ENCODE measurements around the gene MTA3.
"Not testable (repeated sequence)": the region's sequence is repeated elsewhere in the genome, so short reads cannot be mapped to it uniquely, and the experiment has no call there.

MTA3 gene

DNA sequence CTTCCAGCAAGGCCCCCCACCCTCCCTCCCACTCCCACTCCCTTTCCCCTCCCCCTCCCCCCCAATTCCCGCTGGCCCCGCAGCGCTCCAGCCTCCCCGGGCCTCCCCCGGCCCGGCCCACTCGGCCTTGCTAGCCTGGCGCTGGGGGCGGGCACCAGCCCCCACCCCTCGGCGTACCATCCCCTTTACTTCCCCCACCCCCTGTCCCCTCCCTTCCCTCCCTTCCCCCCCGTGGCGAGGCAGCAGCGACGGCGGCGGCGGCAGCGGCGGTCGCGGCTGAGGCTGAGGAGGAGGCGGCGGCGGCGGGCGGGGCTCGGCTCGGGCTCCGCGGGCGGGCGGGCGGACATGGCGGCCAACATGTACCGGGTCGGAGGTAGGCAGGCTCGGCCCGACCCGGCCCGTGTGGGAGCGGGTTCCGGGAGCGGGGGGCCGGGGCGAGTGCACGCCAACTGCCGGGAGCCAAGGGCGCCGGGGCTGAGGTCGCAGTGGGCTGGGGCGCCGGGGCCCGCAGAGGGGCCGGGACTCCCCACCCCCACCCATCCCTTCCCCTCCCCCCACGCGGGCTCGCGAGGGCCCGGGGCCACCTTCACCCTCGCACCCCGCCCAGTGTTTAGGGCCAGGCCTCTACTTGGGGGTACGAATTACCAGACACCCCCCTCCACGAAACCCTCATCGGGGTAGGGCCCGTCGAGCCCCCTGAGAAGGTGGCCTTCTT, at the start of gene MTA3:
Gene MTA3 (plus strand): TSS at position 232 of the 715 bp plus-strand sequence. CDS start 114 bp downstream, at position 346.
- peak in 51 of 56 donors; percentile 3 to 74 (median 47) for DNase-seq

DNA sequence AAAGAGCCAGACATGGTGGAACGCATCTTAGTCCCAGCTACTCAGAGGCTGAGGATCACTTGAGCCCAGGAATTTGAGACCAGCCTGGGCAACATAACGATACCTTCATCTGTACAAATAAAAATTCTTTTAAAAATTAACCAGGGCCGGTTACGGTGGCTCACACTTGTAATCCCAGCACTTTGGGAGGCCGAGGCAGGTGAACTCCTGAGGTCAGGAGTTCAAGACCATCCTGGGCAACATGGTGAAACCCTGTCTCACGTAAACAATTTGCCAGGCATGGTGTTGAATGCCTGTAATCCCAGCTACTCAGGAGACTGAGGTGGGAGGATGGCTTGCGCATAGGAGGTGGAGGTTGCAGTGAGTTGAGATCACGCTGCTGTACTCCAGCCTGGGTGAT, 48.8 kb upstream of the MTA3 start:
- DNase-seq, result no peak

DNA sequence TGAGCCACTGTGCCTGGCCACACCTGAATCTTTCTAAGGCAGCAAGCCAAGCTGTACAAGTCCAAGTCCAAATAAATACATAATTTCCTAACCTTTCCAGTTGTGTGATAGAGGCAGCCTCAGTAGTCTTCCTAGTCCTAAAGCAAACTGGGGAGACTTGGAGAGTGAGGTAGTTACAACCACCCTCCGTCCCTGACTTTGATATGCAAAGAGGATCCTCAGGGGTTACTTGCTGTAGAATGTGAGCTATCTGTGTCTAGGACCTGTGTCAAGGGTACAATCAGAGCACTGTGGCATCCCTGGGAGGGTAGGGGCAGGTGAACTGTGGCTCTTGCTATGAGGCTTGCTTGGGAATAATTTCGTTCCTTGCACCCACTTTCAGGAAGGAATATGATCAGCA, 46.4 kb upstream of the MTA3 start:
- no peak for DNase-seq

DNA sequence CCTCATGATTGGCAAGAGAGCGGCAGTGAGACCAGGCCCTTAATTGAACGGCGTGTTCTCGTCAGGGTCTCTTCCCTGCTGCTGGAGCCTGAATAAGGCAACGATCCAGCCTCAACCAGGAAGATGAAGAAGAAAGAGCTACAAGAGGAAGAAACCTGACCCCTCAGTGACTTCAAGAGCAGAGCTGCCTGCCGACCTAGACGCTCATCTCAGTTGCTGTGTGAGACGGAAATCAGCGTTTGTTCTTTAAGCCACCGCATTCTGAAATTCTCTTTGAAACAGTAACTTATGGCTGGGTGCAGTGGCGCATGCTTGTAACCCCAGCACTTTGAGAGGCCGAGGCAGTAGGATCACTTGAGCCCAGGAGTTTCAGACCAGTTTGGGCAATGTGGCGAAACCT, 45.1 kb upstream of the MTA3 start:
- no peak for DNase-seq

DNA sequence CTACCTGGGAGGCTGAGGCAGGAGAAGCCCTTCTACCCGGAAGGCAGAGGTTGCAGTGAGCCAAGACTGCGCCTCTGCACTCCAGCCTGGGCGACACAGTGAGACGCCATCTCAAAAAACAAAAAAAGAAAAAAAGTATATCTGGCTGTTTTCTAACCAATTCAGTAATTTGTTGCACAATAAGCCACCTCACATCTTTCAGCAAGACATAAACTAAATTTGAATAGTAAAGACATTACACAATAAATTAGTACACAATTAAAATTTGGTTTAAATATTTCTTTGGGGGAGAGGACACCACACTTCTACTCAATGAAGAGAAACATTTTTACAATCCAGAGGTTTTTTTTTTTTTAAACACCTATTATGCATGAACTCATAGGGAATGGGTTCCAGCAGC, 36.0 kb upstream of the MTA3 start:
- DNase-seq, result no peak

DNA sequence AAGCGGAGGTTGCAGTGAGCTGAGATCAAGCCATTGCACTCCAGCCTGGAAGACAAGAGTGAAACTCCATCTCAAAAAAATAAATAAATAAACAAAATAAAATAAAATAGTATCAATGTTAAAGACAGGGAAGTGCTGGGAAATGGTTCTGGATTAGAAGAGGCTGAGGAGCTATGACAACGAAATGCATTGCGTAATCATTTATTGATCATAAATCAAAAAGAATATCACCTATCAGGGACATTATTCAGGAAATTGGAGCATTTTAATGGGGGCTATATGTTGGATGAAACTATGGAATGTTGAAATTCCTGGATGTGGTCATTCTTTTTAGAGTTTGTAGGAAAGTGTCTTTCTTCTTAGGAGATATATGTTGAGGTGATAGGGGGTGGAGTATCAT, 30.9 kb upstream of the MTA3 start:
- DNase-seq, result no peak

DNA sequence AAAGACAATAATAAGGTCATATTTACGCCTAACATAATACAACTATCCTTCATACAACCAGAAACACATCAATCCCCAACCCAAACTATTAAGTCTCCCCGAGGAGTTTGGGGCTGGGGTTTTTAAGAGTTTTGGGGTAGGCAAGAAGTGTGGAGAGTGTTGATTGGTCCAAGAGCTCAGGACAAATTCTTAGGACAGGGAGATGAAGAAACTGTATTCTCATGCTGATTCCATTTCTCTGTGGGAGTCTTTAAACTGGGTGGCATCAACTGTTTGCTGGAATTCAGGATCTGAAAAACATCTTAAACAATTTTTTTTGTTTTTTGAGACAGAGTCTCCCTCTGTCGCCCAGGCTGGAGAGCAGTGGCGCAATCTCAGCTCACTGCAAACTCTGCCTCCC, 25.6 kb upstream of the MTA3 start:
- no peak for DNase-seq

DNA sequence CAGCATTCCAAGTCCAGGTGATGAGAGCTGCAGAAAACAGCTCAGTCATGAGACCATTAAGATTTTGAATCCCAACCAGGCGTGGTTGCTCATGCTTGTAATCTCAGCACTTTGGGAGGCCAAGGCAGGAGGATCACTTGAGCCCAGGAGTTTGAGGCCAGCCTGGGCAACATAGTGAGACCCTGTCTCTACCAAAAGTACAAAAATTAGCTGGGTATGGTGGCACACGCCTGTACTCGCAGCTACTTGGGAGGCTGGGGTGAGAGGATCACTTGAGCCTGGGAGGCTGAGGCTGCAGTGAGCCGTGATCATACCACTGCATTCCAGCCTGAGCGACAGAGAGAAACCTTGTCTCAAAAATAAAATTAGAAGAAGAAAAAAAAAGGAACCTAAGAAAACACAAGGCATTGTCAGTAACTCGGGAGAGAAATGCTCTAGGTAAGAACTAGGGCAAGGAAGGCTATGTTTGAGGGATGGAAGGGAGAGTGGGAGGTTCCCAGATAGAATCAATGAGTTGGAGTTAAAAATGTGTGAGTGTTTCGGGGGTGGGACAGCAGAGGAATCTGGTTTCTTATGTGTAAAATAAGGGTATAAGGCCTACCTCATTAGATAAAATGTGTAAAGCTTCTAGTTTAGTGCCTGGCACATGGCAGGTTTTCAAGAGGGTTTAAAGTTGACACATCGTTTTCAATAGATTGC, 23.3 kb upstream of the MTA3 start:
- peak in 5 of 56 donors; percentile 1 to 13 (median 3) for DNase-seq

DNA sequence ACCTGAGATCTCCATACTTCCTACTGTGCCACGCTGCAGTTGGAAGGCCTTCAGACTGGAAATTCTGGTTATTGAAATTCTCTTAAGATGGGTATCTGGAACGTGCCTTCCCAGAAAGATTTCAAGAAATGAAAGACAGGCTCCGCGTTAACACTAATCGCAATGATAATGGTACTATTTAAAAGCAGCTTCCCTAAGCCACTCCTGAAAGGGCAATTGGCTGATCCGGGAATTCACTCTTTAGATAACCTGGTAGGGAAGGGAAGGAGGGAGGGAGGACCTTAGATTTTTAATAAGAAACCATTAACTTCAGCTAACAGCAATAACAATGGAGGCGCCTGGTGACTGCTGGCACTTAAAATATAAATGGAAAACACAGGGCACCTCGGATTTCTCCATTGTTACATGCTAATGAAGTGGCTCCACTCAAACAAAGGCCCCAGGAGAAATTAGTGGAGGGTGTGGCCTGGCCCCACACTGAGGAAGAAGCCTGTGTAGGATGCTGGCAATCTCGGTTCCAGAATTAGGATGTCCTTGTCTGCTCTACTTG, 22.5 kb upstream of the MTA3 start:
- DNase-seq, result no peak

DNA sequence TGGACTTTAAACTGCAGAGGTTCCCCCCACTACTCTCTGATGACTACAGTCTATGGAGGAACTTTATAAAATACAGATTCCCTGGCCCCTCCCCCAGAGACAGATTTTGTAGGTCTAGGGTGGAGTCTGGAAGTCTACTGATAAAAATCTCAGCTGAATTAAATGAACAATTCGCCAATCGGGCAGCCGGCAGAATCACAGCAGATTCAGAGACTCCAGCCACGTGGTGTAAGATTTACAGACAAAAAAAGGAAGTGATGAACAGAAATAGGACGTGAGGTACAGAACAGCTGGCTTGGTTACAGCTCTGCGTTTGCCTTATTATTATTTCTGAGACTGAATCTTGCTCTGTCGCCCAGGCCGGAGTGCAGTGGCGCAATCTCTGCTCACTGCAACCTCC, 21.4 kb upstream of the MTA3 start:
- peak in 1 of 56 donors; percentile 11 for DNase-seq

DNA sequence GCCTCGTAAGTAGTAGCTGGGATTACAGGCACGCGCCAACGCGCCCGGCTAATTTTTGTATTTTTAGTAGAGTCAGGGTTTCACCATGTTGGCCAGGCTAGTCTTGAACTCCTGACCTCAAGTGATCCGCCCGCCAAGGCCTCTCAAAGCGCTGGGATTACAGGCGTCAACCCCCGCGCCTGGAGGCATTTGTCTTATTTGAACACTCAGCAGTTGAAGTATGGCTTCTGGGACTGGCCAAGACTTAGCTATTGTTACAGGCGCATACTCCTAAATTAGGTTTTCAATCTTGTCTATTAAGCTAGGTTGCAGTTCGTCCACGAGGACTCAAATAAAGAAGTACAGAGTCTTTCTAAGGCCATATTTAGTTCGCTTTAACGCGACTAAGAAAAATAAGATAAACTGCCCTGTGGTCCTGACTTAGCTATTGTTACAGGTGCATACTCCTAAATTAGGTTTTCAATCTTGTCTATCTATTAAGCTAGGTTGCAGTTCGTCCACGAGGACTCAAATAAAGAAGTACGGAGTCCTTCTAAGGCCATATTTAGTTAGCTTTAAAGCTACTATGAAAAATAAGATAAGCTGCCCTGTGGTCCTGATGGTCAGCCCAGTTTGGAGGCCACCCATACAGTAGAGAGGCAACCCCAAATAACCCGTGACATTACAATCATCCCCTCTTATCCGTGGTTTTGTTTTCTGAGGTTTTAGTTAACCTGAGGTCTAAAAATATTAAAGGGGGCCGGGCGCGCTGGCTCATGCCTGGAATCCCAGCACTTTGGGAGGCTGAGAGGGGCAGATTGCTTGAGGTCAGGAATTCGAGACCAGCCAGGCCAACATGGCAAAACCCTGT, 20.8 kb upstream of the MTA3 start:
- DNase-seq, result no peak

DNA sequence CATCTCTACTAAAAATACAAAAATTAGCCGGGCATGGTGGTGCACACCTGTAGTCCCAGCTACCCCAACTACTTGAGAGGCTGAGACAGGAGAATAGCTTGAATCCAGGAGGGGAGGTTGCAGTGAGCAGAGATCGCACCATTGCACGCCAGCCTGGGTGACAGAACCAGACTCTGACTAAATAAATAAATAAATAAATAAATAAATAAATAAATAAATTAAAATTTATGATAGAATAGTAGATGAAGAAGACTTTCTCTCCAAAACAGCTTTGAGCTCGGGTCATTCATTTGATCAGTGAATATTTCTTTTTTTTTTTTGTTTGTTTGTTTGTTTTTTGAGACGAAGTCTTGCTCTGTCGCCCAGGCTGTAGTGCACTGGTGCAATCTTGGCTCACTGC, 17.6 kb upstream of the MTA3 start:
- DNase-seq, result no peak

DNA sequence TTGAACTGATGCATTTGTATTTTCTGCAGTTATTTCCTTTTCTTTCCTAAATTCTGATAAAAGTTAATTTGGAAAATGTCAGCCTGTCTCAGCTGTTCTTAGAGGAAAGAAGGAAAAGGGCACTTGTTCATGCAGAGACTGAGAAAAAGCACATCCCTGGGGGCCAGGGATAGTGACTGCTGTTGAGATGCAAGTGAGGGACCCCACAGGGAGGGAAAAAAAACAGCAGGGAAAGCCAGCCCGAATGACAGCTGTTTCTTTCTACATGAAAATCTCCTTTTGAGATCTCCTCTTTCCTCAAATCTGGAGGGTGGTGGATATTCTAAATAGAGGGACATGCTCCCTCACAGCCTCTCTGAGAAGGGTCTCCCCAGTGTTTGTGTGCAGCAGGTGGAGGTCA, 14.0 kb upstream of the MTA3 start:
- no peak for DNase-seq

DNA sequence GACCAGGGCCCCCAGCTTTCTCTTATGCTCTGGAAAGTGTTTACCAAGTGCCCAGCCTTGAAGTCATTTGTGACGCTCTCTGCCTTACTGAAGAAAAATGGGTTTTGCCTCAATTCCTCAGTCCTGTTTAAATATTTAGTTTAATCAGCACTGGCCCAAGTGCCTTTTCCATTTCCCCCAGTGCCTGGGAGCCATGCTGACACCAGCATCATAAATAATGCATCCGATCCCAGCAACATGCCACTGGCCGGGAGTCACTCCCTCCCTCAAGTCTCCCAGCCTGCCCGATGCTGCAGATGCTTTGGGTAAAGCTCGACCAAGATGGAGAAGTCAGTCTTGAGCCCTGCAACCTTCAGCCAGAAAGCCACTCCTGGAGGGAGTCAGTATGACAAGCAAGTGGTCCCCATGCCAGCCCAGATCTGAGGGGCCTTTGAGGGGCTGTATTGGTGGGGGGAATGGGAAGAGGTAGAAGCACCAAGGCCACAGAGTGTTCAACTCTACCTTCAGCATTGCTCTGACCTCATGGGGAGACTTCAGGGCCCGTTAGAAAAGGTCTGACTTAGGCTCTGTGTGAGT, 12.0 kb upstream of the MTA3 start:
- no peak for DNase-seq

DNA sequence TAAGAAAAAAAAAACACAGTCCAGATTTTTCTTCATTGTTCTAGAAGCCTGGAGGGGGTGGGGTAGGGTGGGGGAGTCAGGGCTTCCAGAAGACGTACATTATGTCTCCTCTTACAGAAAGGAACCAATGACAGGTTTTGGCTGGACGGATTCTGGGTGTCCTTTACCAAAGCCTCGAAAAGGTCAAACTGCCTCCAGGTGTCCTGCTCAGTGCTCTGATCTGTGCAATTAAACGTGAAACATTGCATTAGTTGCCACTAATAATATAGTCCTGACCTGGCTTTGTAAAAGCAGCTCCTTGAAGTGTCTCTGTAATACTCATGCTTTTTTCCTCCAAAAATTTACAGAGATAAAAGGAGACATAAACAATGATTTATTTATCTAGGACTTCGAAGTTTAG, 11.1 kb upstream of the MTA3 start:
- no peak for DNase-seq

DNA sequence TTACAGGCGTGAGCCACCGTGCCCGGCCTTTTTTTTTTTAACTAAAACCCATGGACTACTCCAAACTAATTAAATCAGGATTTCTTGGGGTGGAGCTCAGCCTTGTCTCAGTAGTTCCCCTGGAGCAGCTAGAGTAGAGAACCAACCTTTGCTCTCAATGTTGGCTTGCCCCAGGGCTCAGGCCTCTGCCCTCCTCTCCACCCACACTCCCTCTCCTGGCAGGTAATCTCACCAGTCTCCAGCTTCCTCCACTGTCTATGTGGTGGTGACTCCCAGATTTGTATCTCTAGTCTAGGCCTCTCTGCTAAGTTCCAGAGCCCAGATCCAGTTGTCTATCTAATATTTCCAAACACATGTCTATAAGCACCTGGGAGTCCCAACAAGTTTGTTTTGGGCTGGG, 9.6 kb upstream of the MTA3 start:
- no peak for DNase-seq

DNA sequence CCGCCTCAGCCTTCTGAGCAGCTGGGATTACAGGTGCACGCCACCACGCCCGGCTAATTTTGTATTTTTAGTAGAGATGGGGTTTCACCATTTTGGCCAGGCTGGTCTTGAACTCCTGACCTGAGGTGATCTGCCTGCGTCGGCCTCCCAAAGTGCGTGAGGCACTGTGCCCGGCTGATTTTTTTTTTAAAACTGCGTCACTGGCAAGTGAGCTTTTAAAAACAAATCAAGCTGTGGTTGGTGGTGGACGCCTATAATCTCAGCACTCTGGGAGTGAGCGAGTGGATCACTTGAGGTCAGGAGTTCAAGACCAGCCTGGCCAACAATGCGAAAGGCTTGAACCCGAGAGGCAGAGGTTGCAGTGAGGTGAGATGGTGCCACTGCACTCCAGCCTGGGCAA, 8.3 kb upstream of the MTA3 start:
- DNase-seq, result not testable (repeated sequence)

DNA sequence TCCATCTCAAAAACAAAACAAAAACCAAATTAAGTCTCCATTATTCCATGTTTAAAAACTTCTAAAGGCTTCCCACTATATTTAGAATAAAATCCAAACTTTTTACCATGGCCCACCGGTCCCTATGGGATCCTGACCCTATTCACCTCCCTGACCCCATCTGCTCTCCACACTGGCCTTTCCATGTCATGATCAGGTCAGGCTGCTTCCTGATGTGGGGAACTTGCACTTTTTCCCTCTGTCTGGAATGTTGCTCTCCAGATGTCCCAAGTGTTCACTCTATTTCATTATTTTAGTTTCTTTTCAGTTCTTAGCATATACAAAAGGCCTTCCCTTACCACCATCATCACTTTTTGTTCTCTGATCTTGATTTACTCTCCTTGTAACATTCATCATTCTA, 7.5 kb upstream of the MTA3 start:
- no peak for DNase-seq

DNA sequence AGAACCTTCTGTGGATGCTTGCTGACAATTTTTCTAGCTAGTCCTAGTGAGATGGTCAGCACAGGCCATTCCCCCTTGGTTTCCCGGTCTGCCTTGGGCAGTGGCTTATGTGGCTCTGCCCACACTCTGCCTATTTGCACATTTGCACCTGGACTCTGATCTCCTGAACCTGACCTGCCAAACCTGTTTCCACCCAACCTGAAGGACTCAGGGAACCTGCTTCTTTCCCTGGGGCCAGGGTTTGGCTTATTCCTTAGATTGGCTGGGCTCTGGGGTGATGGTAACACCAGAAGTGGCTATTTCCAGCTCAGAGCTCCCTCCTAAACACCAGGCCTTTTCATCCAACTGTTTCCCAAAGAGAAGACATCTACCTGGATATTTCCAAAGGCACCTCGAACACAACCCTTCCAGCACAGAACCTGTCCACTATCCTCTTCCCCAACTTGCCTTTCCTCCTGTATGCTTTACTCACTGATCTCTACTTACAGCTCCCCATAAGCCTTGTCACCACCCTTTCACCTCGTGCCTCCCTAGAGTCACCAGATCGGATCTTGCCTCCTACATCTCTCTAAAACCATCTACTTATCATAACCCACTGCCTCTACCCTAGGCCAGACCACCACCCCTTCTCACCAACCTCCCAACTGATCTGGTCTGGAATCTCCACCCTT, 5.8 kb upstream of the MTA3 start:
- DNase-seq, result no peak

DNA sequence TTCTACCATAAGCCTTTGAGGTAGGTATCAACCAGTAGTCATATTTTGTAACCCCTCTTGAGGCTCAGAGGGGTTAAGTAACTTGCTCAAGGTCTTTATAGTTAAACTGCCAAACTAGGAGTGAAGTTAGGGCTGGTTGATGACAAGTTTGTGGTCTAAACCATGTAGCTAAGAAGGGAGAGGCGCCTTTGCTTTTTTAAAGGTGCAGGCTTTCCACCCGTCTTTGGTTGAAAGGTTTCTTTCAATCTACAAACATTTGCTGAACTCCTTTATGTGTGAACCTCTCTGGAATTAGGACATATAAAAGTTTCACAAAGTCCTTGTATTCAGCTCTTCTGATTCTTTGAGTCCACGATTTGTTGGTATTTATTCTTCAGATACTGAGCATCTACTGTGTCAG, 2.4 kb upstream of the MTA3 start:
- no peak for DNase-seq

DNA sequence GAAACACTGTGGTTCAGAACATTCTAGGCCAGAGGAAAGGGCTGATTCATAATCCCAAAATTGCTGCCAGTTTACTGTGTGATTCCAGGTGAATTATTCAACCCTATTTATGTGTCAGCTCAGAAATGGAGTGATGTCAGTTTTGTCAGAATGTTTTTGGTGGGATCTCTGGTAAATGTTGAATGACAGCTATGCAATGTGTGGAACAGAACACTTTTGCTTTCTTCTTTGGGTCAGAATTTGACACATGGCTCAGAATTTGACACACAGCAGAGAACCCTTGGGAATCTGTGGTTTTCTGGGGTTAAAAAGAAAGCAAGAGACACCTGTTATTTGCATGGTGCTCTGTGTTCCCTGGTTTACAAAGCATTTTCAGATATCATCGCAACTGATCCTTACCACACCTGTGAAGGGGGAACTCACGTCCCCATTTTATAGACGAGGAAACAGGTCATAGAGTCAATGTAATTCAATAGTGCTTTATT, 1.6 kb upstream of the MTA3 start:
- no peak for DNase-seq

Measured in nucleus accumbens (tissue), 56 donors.